ENCODE measurements around the gene PLIN5. TPM values are rescaled to one million over a fixed set of nuclear protein-coding genes. Genes with fewer than 3 reads are reported as not detected.

PLIN5 gene
- total and polyA plus RNA-seq, 8 donors = 30.6 to 533 (median 50.7) TPM

DNA sequence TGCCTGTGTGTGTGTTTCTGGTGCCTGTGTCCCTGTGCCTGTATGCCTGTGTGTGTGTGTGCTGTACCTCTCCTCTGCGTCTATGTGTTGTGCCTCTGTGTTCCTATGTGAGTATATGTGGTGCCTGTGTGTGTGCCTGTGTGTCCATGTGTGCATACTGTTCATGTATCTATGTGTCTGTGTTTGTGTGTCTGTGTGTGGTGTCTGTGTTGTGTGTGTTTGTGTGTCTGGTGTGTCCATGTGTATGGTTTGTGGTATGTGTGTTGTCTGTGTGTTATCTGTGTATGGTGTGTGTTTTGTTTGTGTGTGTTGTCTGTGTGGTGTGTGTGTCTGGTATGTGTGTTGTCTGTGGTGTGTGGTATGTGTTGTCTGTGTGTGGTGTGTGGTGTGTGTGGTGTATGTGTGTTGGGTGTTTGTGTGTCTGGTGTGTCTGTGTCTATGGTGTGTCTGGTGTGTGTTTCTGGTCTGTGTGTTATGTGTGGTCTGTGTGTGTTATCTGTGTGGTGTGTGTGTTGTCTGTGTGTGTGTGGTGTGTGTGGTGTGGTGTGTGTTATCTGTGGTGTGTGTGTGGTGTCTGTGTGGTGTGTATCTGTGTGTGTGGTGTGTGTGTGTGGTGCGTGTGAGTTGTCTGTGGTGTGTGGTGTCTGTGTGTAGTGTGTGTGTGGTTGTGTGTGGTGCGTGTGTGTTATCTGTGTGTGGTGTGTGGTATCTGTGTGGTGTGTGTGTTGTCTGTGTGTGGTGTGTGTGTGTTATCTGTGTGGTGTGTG is 42.5 kb downstream of the PLIN5 start:
- FAIRE-seq = no peak
- intact Hi-C loops (cut with DNase I) = no loop called here
- ATAC-seq = no peak
- no peaks in the 10 kb centered on the region for H3K4me1 ChIP-seq
- TF ChIP-seq, protein P1, sequence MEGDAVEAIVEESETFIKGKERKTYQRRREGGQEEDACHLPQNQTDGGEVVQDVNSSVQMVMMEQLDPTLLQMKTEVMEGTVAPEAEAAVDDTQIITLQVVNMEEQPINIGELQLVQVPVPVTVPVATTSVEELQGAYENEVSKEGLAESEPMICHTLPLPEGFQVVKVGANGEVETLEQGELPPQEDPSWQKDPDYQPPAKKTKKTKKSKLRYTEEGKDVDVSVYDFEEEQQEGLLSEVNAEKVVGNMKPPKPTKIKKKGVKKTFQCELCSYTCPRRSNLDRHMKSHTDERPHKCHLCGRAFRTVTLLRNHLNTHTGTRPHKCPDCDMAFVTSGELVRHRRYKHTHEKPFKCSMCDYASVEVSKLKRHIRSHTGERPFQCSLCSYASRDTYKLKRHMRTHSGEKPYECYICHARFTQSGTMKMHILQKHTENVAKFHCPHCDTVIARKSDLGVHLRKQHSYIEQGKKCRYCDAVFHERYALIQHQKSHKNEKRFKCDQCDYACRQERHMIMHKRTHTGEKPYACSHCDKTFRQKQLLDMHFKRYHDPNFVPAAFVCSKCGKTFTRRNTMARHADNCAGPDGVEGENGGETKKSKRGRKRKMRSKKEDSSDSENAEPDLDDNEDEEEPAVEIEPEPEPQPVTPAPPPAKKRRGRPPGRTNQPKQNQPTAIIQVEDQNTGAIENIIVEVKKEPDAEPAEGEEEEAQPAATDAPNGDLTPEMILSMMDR (IDR thresholded peaks at IDR 0.05) = no peak
- no peak overlapping the region for H3K27ac ChIP-seq
- 94 to 99% methylated on average over 3 of the region's 3 CpGs for WGBS, 2 donors
- no peak for DNase-seq
- H3K4me3 ChIP-seq = no peak overlapping the region
- H3K27me3 ChIP-seq = no peaks in the 10 kb centered on the region
- peaks cover 4 to 27% (median 16%) of the 10 kb centered on the region in 3 donors for H3K36me3 ChIP-seq
- no peaks in the 10 kb centered on the region for H3K9me3 ChIP-seq

DNA sequence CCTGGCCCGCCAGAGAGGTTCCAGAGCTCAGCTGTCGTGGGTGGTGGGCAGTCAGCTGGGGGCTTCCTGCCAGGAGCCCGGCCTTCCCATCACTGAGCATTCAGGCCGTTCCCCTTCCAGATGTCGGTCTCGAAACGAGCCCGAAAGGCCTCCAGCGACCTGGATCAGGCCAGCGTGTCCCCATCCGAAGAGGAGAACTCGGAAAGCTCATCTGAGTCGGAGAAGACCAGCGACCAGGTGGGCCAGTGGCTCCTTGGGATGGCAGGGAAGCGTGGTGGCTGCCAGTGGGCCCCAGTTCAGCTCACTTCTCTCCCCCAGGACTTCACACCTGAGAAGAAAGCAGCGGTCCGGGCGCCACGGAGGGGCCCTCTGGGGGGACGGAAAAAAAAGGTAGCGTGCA is 43.6 kb downstream of the PLIN5 start:
- no peak overlapping the region for H3K27ac ChIP-seq
- 96 to 98% methylated on average over 21 of the region's 21 CpGs for WGBS, 2 donors
- peak in 1 of 6 donors; percentile 14 for DNase-seq
- H3K4me3 ChIP-seq = no peak overlapping the region
- H3K9me3 ChIP-seq = no peaks in the 10 kb centered on the region
- H3K27me3 ChIP-seq = no peaks in the 10 kb centered on the region
- H3K36me3 ChIP-seq = peaks cover 4 to 27% (median 16%) of the 10 kb centered on the region in 3 donors
- intact Hi-C loops (cut with DNase I) = no loop called here
- TF ChIP-seq, protein P1 (IDR thresholded peaks at IDR 0.05) = no peak
- no peak for FAIRE-seq
- H3K4me1 ChIP-seq = no peaks in the 10 kb centered on the region
- ATAC-seq = no peak

GRCh38 chr19:4488496-4488895 is 46.5 kb downstream of the PLIN5 start:
- 92 to 94% methylated on average over 29 of the region's 29 CpGs for WGBS, 2 donors
- Histone ChIP-seq H3K36me3 (peaks cover 0 to 9% (median 6%) of the 10 kb centered on the region in 3 donors), H3K4me3 (no peak overlapping the region), H3K9me3 (no peaks in the 10 kb centered on the region), H3K27ac (no peak overlapping the region), H3K27me3 (no peaks in the 10 kb centered on the region), H3K4me1 (no peaks in the 10 kb centered on the region)
- ATAC-seq (no peak), DNase-seq (no peak), FAIRE-seq (no peak)
- TF ChIP-seq, protein P1 (IDR thresholded peaks at IDR 0.05) = no peak
- intact Hi-C loops (cut with DNase I) = no loop called here

DNA sequence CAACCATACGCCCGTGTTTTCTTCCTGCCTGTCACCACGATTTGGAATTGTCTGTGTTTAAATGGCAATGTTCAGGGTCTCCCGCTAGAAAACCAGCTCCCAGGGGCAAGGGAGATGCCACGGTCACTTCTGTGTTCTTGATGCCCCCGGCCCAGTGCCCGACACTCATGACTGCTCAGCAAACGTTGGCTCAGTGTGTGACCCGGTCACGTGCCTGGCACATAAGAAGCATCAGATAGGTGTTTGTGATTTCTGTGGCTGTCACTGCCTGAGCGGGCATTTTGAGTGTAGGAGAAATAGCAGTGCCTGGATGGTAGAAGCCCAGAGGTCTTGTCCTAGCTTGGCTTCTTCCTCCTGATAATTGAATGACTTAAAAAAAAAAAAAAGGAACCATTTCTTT is 47.5 kb downstream of the PLIN5 start:
- Histone ChIP-seq H3K9me3 (no peaks in the 10 kb centered on the region), H3K36me3 (peaks cover 0 to 8% (median 3%) of the 10 kb centered on the region in 3 donors), H3K27me3 (no peaks in the 10 kb centered on the region), H3K27ac (no peak overlapping the region), H3K4me1 (no peaks in the 10 kb centered on the region), H3K4me3 (no peak overlapping the region)
- 83 to 84% methylated on average over 11 of the region's 11 CpGs for WGBS, 2 donors
- FAIRE-seq (no peak), ATAC-seq (no peak), DNase-seq (no peak)
- intact Hi-C loops (cut with DNase I) = no loop called here
- TF ChIP-seq, protein P1 (IDR thresholded peaks at IDR 0.05) = no peak

DNA sequence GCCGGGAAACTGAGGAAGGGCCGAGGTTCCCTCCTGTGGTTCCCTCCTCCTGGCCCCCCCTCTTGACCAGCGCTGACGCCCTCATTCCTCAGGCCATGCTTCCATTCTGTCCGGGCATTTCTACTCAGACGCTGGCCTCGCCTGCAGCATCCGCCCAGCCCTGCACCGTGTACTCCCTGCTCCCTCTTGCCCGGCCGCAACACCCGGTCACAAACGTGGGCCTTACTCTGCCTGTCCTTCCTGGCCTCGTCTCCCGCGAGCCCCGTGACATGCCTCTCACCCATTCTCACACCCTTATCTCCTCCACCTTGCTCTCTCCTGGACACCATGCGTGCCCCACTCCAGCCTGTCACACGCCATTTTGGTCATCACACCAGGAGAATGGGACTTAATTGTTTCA is 51.6 kb downstream of the PLIN5 start:
- no peak overlapping the region for H3K27ac ChIP-seq
- FAIRE-seq = no peak
- TF ChIP-seq, protein P1 (IDR thresholded peaks at IDR 0.05) = no peak
- H3K36me3 ChIP-seq = no peaks in the 10 kb centered on the region
- intact Hi-C loops (cut with DNase I) = no loop called here
- H3K9me3 ChIP-seq = no peaks in the 10 kb centered on the region
- 90 to 92% methylated on average over 17 to 19 of the region's 19 CpGs for WGBS, 2 donors
- ATAC-seq = no peak
- no peak overlapping the region for H3K4me3 ChIP-seq
- no peaks in the 10 kb centered on the region for H3K4me1 ChIP-seq
- no peaks in the 10 kb centered on the region for H3K27me3 ChIP-seq
- DNase-seq = no peak
